NCI-H1092 treated with DMSO at 0.1 percent for 48 hours (cell line): ENCODE results near the gene VPS37B.
"Not testable (repeated sequence)": the region's sequence is repeated elsewhere in the genome, so short reads cannot be mapped to it uniquely, and the experiment has no call there.

Experiments used
- DNase-seq: peaks from one replicate; lab custom pipeline; 2025; lab: John Stamatoyannopoulos, UW

The VPS37B gene, protein sequence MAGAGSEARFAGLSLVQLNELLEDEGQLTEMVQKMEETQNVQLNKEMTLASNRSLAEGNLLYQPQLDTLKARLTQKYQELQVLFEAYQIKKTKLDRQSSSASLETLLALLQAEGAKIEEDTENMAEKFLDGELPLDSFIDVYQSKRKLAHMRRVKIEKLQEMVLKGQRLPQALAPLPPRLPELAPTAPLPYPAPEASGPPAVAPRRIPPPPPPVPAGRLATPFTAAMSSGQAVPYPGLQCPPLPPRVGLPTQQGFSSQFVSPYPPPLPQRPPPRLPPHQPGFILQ

DNA sequence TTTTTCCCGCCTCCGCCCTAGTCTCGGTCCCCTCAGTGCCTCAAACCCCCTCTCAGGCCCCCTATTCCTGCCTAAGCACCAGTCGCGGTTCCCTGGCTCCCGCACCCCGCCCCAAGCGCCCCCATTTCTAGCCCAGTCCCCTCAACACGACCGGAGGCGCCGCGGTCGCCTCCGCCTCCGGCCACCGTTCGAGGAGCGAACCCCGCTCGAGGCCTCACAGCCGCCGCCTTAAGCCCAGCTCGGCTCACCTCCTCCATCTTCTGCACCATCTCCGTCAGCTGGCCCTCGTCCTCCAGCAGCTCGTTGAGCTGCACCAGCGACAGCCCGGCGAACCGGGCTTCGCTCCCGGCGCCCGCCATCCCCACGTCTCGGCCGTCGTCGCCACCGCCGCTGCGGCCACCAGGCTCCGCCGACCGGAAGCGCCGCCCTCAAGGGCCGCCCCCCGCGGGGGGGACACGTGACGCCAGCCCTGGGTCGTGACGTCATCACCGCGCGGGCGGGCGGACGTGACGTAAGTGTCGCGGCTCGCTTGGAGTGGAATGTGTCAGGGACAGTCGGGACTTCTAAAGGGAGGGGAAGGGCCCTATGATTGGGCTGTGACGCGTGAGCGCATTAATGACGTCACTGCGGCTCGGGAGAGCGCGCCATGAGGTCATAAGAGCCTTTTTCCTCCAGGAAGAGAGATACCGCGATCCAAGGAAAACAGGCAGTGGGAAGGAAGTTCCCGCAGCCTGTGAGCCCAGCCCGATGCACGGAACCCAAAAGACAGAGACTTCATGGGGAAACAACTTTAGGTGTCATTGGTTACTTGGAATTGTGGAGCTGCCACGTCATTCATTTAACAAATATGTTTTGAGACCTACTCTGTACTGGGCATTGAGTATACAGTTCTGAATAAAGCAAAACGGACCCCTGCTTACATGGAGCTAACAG, at the start of gene VPS37B:
Gene VPS37B, minus strand, starts transcription at position 421 of the 933 bp plus-strand sequence. Its CDS starts 62 bp downstream, at position 359.
- peak; percentile 38 for DNase-seq

DNA sequence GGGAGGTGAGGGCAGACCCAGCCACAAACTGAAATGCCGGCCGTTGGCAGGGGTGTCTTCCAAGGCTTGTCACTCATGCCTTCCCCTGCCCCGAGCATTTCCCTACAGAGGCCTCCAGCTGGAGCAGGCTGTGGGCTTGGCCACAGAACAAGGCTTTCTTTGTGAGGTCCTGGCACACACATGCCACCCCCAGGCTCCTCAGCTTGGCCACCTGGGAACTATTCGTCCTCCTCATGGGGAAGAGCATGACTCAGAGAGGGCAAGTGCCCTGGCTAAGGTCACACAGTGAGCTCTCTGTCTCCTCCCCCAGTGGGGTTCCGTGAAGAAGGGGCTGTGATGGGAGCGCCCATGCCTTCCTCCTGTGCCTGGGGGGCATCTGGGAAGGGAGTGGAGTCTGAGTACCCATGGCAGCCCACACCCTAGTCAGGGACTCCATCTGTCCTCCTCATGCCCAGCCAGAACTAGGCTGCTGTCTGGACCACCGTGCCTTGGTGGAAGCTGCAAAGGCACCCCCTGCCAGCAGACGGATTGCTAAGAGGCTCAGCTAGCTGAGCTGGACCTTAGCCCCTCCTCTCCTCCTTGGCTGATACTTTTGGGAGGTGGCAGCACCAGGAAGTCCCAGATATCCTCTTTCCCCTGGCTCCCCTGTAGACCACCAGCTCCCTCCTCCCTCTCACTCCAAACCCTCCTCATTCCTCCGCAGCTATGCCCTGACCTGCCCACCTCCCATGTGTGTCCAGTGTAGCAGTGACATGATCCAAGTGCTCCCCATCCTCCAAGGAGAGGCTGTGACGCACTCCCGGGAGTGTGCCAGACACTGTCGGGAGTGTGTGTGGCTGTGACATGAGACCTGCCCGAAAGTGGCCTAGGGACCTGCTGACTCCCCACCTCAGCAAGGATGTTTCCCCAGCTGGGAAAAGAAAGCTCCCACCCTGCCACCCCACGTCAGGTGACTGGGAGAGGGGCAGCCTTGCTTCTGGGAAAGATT, 49.0 kb upstream of the VPS37B start:
- DNase-seq, result no peak

DNA sequence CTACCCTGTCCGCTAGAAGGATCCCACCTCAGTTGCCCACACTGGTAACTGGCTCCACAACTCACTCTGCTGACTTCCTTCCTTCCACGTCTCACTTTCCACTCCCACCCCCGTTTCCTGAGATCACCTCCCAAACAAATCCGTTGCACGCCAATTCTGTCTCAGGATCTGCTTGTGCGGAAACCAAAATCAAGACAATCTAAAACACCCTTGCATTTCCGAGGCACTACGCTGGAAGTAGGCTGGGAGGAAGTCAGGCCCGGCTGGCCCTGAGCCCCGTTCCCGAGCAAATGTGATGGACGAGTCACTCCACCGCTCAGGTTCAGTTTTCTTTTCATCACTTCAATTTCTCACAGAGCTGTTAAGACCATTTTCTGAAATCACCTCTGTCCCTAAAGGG, 47.3 kb upstream of the VPS37B start:
- DNase-seq, result no peak

DNA sequence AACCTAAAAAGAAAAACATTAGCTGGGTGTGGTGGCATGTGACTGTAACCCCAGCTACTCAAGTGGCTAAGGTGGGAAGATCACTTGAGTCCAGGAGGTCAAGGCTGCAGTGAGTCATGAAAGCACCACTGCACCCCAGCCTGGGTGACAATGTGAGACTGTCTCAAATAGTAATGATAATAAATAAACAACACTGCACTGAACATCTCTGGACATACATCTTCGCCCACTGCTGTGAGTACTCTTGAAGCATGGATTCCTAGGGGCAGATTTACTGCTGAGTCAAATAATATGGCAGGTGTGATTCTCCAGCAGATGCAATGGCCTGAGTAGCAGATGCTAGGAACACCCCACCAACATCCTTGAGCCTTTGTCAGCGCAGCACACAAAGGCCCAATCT, 46.7 kb upstream of the VPS37B start:
- no peak for DNase-seq

DNA sequence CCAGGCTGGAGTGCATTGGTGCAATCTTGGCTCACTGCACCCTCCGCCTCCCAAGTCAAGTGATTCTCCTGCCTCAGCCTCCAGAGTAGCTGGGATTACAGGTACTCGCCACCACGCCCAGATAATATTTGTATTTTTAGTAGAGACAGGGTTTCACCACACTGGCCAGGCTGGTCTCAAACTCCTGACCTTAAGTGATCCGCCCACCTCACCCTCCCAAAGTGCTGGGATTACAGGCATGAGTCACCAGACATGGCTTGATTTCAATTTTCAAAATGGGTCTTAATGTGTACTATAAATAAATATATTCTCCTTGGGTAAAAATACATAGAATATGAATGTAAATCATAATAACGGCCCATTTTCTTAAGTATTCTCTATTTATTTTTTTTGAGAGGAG, 45.4 kb upstream of the VPS37B start:
- not testable (repeated sequence) for DNase-seq

DNA sequence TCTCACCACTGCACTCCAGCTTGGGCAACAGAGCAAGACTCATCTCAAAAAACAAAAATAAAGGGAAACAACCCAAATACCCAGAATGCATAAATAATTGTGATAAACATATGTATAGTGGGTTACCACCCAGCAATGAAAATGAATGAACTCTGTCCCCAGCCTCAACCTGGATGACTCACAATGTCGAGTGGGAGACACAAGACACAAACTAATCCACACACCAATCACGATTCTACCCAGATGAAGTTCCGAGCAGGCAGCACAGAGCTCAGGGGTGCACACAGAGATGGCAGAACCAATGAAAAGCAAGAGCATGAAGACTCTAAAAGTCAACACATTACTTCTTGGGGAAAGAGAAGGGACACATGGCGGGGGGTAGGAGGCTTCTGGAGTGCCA, 43.2 kb upstream of the VPS37B start:
- no peak for DNase-seq

DNA sequence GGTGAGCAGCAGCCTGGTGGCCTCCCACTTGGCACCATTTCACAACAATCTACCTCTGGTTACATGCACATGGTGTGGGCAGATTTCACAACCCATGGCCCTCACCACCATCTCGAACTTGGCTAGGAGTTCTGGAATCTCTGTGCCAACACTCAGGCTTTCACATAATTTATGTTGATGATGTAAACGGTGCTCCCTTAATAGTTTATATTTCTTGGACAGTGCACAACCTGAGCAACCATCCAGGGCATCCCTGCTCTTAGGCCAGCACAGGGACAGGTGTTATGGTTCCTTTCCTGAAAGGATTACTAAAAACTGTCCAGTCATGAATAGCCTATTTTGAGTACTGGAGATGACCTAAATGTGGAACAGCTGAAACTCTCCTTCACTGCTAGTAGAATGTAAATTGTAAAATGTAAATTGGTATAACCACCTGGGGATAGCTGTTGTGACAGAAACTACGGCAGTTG, 41.7 kb upstream of the VPS37B start:
- no peak for DNase-seq

DNA sequence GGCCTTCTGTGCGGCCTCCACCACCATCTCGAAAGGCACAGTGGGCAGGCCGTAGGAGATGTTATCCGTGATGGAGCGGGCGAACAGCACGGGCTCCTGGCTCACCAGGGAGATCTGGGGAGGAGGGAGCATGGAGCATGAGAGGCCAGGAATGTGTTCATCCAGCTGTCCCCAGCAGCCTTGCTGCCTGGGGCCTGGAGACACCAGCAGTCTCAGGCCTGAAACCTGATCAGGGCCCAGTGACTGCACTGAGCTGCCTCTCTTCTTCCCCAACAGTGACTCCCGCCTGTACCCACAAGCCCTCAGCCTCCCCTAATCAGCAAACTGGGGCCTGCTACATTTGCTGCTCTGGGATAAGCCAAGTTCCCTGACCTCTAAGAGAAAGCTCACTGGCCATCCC, 39.4 kb upstream of the VPS37B start:
- DNase-seq, result no peak

DNA sequence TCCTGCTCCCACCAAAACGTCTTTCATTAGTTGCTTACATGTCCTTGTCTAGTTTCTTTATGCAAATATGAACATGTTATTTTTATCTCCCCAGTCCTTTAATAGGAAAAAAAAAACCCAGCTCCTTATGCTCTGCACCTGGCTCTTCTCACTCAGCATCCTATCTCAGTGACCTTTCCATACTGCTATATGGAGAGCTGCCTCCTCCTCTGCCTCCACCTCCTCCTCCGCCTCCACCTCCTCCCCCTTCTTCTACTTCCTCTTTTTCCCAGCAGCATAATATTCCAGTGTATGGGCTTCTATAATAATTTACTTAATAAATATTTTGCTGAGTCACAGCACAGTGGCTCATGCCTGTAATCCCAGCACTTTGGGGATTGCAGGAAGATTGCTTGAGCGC, 38.8 kb upstream of the VPS37B start:
- no peak for DNase-seq

DNA sequence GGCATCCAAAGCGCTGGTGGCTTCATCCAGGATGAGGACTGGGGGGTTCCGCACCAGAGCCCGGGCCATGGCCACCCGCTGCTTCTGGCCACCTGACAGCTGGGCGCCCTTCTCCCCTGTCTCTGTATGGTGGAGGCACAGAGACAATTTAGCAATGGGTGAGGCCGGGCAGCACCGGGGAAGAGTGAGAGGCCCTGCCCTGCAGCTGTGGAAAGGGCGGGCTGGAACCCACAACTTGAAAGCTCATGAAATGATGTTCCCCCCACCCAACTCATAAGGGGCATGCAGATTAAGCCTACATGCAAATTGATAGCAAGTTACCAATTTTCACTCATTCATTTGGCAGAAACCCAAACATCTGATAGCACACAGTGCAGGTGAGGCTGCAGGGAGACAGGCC, 36.3 kb upstream of the VPS37B start:
- DNase-seq, result no peak

DNA sequence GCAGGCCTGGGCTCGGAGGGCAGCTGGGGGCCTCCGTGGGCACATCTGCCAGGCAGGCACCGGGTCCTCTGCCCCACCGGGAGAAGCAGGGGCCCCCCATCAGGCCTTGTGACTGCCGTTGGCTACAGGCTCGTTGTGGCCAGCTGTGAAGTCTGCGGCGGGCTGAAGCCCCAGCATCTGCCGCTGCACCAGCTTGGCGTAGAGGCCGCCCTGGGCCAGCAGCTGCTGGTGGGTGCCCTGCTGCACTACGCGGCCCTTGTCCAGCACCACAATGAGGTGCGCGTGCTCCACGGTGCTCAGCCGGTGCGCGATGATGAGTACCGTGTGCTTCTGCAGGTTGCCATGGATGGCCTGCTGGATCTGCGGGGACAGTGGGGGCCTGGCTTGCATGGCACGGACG, 33.9 kb upstream of the VPS37B start:
- no peak for DNase-seq

DNA sequence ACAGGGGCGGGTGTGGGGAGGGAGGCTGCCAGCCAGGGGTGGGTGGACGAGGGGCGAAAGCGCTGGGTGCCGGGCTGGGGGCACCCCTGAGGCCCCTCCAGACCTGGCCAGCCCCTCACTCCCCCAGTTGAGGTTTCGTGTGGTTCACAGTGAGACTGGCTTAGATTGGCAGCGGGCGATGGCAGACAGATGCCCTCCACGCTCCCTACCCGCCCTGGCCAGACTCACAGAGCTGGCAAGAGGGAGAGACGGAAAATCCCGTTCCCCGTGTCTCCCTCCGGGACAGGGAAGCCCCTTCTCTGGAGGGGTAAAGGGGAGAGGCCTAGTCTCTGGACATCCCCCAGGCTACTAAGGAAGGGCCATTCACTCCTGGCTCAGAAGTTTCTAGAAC, 33.2 kb upstream of the VPS37B start:
- DNase-seq, result no peak

DNA sequence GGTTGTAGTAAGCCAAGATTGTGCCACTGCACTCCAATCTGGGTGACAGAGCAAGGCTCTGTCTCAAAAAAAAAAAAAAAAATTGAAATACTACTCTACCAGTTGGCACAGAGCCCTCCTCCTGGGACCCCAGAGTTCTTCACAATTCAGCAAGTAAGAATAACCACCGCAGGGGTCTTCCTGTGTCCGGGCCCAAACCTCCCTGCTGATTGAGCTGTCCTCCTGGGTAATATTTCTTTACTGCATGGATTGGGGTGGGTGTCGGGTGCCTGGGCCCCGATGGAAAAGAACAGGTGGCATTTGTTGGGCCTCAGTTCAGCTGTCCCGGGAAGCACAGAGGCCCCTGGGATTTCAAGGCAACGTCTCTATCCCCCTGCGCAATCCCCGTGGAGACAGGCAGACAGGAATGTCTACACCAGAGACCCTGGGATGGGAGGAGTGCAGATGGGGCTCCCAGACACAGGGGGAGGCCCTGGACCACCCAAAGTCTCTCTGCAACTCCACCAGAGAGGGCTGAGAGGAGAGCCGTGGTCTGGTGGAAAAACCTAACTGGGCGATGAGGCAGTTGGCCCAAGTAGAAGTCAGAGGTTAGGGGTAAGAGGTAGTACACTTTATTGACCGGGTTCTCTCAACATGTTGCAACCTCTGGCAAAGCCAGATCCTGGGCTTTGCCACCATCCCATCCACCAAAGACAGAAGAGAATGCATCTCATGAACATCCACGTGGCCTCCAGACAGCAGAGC, 32.7 kb upstream of the VPS37B start:
- no peak for DNase-seq

DNA sequence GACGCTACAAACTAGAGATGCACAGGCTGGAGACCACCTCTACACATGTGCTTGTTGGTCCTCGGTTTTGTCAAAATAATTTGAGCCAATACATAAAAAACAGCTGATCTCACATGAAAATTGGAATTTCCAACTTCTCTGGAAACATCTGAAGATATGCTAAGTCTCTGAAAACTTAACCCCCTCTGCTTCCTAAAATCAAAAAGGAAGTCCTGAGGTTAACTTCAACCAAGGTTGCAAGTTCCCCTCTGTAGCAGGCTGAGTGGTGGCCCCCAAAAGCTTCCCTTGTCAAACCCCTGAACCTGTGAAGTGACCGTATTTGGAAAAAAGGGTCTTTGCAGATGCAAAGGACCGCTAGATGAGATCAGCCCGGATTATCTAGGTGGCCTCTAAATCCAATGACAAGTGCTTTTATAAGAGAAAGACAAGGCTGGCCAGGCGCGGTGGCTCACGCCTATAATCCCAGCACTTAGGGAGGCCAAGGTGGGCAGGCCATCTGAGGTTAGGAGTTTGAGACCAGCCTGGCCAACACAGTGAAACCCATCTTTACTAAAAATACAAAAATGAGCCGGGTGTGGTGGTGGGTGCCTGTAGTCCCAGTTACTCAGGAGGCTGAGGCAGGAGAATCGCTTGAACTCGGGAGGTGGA, 32.0 kb upstream of the VPS37B start:
- no peak for DNase-seq

DNA sequence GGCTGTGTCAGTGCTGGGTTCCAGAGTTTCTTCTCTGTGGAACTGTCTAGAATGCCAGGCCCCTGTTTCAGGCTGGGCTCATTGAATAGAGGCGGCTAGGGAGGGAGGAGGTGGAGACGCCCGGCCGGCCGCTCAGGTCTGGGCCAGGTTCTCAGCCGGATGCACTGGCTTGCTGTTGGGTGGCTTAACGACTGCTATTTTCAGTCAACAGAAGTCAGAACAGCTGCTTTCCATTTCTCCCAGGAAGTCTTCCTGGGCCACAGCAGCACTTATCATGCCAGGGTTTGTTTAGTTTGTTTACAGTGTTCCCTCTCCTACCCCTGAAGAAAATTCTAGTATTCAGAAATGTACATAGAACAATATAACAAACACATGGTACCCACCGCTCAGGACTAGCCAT, 26.0 kb upstream of the VPS37B start:
- DNase-seq, result no peak

DNA sequence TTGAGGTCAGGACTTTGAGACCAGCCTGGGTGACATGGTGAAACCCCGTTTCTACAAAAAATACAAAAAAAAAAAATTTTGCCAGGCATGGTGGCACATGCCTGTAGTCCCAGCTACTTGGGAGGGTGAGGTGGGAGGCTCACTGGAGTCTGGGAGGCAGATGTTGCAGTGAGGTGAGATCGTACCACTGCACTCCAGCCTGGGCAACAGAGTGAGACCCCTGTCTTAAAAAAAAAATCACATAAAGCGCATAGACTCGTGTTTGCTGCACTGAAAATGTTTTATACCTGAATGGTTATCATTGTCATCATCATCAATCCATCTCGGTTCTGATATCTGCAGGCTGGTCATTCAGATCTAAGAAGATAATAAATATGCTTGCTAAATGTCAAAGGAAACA, 24.8 kb upstream of the VPS37B start:
- DNase-seq, result no peak

DNA sequence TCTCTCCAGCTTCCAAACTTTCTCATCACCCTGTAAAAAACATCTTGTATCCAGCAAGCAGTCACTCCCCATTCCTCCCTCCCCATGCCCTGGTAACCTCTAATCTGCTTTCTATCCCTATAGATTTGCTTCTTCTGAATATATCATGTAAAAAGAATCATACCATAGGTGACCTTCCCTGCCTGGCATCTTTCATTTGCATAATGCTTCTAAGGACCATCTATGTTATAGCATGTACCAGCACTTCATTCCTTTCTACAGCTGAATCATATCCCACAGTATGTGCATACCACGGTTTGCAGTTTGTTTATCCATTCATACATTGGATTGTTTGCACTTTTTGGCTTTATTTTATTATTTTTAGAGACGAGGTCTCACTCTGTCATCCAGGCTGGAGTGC, 22.9 kb upstream of the VPS37B start:
- no peak for DNase-seq

DNA sequence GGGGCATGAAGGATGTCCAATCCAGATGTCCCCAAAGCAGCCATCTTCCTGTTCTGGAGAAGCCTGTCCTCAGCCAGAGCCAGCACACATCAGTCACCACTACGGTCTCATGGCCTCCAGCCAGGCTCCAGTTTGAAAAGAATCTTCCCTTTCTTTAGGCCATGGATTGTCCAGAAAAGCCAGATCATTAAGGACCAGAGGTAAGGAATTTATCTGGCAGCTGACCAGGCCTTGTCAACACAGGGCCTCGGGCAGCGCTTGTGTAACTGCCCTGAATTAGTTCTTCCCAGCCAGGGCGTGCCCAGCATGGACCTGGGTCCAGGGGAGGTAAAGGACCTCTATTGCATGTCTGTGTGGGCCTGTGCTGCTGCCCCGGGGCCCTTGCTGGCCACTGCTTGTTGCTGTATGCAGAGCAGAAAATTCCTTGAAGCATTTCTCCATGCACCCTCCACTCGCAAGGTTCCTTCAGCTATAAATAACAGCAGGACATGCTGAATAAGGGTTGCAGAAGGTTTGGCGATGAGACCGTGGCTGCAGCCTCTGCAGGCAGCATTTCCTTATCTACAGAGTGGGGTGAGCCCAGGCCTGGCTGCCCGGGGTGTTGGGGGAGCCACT, 21.7 kb upstream of the VPS37B start:
- DNase-seq, result no peak

DNA sequence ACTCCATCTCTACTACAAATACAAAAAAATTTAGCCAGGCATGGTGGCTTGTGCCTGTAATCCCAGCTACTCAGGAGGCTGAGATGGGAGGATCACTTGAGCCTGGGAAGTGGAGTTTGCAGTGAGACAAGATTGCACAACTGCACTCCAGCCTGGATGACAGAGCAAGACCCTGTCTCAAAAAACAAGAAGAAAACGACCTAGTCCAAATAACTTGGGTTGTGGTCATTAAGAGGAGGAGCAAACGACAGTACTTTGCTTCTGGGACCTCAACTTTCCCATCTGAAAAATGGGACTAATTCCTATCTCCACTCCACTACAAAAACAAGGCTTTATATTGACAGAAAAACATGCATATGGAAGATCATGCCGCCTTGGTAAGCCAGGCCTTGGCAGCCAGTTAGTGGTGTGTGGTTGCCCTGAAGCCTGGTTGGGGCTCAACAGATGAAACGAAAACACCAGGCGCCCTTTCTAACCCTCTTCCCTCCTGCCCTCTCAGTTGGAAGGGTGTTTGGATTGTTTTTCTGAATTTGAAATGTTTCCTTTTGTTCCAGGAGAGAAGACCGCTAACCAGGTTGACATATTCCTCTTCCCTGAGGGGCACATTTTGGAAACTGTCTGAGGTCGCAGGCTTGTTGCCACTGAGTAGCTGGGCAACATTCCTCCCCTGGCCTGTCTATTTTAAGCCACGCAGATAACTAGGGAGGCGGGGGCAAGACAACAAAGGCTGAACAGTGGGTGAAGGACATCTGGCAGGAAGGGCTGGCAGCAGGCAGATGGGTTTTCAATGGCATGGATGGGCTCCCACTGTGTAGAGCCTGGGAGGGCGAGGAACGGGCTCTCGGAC, 13.7 kb upstream of the VPS37B start:
- peak; percentile 80 for DNase-seq
